Nephron (organoid): Measurements from ENCODE around the gene NCL.

Experiments
- H3K27ac Mint-ChIP-seq, 3 experiments: 2 replicates each; pipeline ENCODE4 v1.8.0; 2020; ENCODE audit warnings: mixed read lengths in 3 of 3, mild to moderate bottlenecking in 2 of 3, moderate library complexity in 1 of 3
- H3K27me3 Mint-ChIP-seq: 2 replicates; pipeline ENCODE4 v1.8.0; 2021; ENCODE audit warnings: low read depth, mild to moderate bottlenecking, moderate library complexity, mixed read lengths
- H3K36me3 Mint-ChIP-seq: 2 replicates; pipeline ENCODE4 v1.8.0; 2020; ENCODE audit warnings: low read depth, mixed read lengths
- H3K4me1 Mint-ChIP-seq: 2 replicates; pipeline ENCODE4 v1.8.0; 2020; ENCODE audit warnings: mixed read lengths
- H3K4me3 Mint-ChIP-seq, 3 experiments: 2 replicates each; pipeline ENCODE4 v1.8.0; 2020; ENCODE audit warnings: mild to moderate bottlenecking in 3 of 3, mixed read lengths in 3 of 3, moderate library complexity in 2 of 3
- H3K9me3 Mint-ChIP-seq: 2 replicates; pipeline ENCODE4 v1.8.0; 2020; ENCODE audit warnings: mixed read lengths
- CTCF ChIP-seq, 3 experiments: fragments of 200-600 bp; sonication (generic); IDR thresholded peaks; one replicate each; pipeline ENCODE4 v1.5.0; 2021; ENCODE audit warnings: antibody characterized with exemption in 3 of 3; ENCODE audit not compliant: unreplicated experiment in 3 of 3

Gene NCL

GRCh38 chr2:231455222-231455621 is 9.1 kb downstream of the NCL start:
- Mint-ChIP-seq H3K4me1 (no peaks in the 10 kb centered on the region), H3K4me3 (no peak overlapping the region), H3K36me3 (peaks cover 67% of the 10 kb centered on the region), H3K27me3 (no peaks in the 10 kb centered on the region), H3K27ac (peak overlapping the region in 1 of 3 experiments; percentile 56), H3K9me3 (no peaks in the 10 kb centered on the region)
- no peak for TF ChIP-seq CTCF (IDR thresholded peaks at IDR 0.05; ENCODE audit: unreplicated experiment in 3 of 3)

- Mint-ChIP-seq H3K27me3 (no peaks in the 10 kb centered on the region), H3K36me3 (peaks cover 61% of the 10 kb centered on the region), H3K4me1 (no peaks in the 10 kb centered on the region), H3K4me3 (no peak overlapping the region), H3K27ac (peak overlapping the region in 1 of 3 experiments; percentile 29), H3K9me3 (no peaks in the 10 kb centered on the region)
- TF ChIP-seq CTCF (IDR thresholded peaks at IDR 0.05; ENCODE audit: unreplicated experiment in 3 of 3), result no peak
Observed at GRCh38 chr2:231454361-231454791, 9.9 kb downstream of the NCL start.

GRCh38 chr2:231452799-231453508 is 11.3 kb downstream of the NCL start:
- Mint-ChIP-seq H3K4me3 (no peak overlapping the region), H3K36me3 (peaks cover 48% of the 10 kb centered on the region), H3K27me3 (no peaks in the 10 kb centered on the region), H3K4me1 (no peaks in the 10 kb centered on the region), H3K27ac (peak overlapping the region; percentile 37 to 82 (median 79)), H3K9me3 (no peaks in the 10 kb centered on the region)
- TF ChIP-seq CTCF (IDR thresholded peaks at IDR 0.05; ENCODE audit: unreplicated experiment in 3 of 3), result no peak

GRCh38 chr2:231450548-231450989 is 13.7 kb downstream of the NCL start:
- no peak overlapping the region for H3K4me3 Mint-ChIP-seq
- TF ChIP-seq CTCF (IDR thresholded peaks at IDR 0.05; ENCODE audit: unreplicated experiment in 3 of 3), result no peak
- no peaks in the 10 kb centered on the region for H3K4me1 Mint-ChIP-seq
- H3K36me3 Mint-ChIP-seq, result peaks cover 24% of the 10 kb centered on the region
- no peak overlapping the region for H3K27ac Mint-ChIP-seq
- H3K9me3 Mint-ChIP-seq, result no peaks in the 10 kb centered on the region
- no peaks in the 10 kb centered on the region for H3K27me3 Mint-ChIP-seq

GRCh38 chr2:231449503-231450054 is 14.7 kb downstream of the NCL start:
- Mint-ChIP-seq H3K9me3 (no peaks in the 10 kb centered on the region), H3K36me3 (peaks cover 14% of the 10 kb centered on the region)

More at GRCh38 chr2:231449503-231450054, 14.7 kb downstream of the NCL start:
- no peak overlapping the region for H3K4me3 Mint-ChIP-seq
- H3K27me3 Mint-ChIP-seq, result no peaks in the 10 kb centered on the region
- TF ChIP-seq CTCF (IDR thresholded peaks at IDR 0.05; ENCODE audit: unreplicated experiment in 3 of 3), result no peak
- no peaks in the 10 kb centered on the region for H3K4me1 Mint-ChIP-seq
- H3K27ac Mint-ChIP-seq, result no peak overlapping the region
